HepG2 (cell line): ENCODE results near the gene PDE1C.

Experiments
- ATAD3A ChIP-seq: sonication (generic); formaldehyde crosslinking; IDR thresholded peaks from 2 replicates; pipeline ENCODE4 v1.4.0; 2020; ENCODE audit warnings: missing genetic modification reagents
- FOSL2 ChIP-seq: sonication (generic); formaldehyde crosslinking; IDR thresholded peaks from 2 replicates; pipeline ENCODE4 v1.4.0; 2020; ENCODE audit warnings: missing genetic modification reagents
- JUN ChIP-seq: sonication (generic); formaldehyde crosslinking; IDR thresholded peaks from 2 replicates; pipeline ENCODE4 v1.4.0; 2020; ENCODE audit warnings: mild to moderate bottlenecking, missing genetic modification reagents
- KLF13 ChIP-seq: sonication (generic); formaldehyde crosslinking; IDR thresholded peaks from 2 replicates; pipeline ENCODE4 v1.4.0; 2020; ENCODE audit warnings: mild to moderate bottlenecking, missing genetic modification reagents
- RFX3 ChIP-seq: IDR thresholded peaks from 2 replicates; pipeline ENCODE4 v1.6.1; 2016; ENCODE audit warnings: missing biosample characterization, missing genetic modification reagents
- RNF2 ChIP-seq: fragments of 450-650 bp; conservative IDR thresholded peaks from 2 replicates; pipeline ENCODE4 v1.6.1; 2016; ENCODE audit warnings: low read depth
- SP1 ChIP-seq, 2 experiments: fragments of 450-650 bp in 1 of 2; sonication (generic) in 1 of 2; formaldehyde crosslinking in 1 of 2; IDR thresholded peaks; 2 replicates each; pipeline versions ENCODE4 v1.4.0 to v1.6.1; 2016 to 2020; ENCODE audit warnings: missing genetic modification reagents in 1 of 2
- TF ChIP-seq, protein P1 (sequence below): fragments of 450-650 bp; IDR thresholded peaks from 2 replicates; pipeline ENCODE4 v1.6.1; 2017; ENCODE audit warnings: mild to moderate bottlenecking
- TF ChIP-seq, protein P2 (sequence below): sonication (generic); formaldehyde crosslinking; IDR thresholded peaks from 2 replicates; pipeline ENCODE4 v1.8.0; 2022; ENCODE audit warnings: missing genetic modification reagents, mild to moderate bottlenecking, moderate library complexity, borderline replicate concordance

DNA sequence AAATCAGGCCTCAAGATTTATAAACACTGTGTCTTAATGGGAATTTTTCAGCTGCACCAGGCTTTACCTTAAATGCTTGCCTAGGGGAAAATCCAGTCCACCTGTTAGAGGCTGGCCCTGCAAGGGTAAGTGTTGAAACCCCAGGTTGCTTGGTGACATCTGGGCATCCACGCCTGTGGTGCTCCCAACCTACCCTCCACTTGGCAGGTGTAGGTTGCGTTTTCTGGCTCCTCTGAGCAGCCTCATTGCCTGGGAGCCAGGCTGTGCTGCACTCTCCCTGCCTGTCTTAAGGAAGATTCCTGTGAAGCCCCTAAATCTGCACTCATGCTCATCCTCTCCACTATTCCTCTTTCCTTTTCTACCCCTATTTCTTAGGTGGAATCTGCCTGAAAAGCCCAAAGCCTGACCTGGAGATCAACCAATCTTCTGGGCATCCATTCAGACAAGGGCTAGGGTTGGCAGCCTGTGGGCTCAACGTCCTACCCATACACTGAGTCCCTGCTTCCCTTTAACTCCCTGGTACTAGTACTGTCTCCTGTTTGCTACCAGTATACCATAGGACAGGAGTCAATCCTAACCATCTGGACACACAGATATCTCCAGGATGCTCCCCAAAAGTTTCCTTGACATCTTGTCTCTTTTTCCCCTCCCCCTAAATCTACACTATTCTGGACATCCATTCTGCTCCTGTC lies 150.4 kb downstream of the PDE1C start:
- no peak for TF ChIP-seq FOSL2 (CRISPR knock-in tag)
- no peak for TF ChIP-seq RNF2
- no peak for TF ChIP-seq SP1 (IDR thresholded peaks at IDR 0.05)
- no peak for TF ChIP-seq SP1 (CRISPR knock-in tag; IDR thresholded peaks at IDR 0.05)
- TF ChIP-seq, protein P1, sequence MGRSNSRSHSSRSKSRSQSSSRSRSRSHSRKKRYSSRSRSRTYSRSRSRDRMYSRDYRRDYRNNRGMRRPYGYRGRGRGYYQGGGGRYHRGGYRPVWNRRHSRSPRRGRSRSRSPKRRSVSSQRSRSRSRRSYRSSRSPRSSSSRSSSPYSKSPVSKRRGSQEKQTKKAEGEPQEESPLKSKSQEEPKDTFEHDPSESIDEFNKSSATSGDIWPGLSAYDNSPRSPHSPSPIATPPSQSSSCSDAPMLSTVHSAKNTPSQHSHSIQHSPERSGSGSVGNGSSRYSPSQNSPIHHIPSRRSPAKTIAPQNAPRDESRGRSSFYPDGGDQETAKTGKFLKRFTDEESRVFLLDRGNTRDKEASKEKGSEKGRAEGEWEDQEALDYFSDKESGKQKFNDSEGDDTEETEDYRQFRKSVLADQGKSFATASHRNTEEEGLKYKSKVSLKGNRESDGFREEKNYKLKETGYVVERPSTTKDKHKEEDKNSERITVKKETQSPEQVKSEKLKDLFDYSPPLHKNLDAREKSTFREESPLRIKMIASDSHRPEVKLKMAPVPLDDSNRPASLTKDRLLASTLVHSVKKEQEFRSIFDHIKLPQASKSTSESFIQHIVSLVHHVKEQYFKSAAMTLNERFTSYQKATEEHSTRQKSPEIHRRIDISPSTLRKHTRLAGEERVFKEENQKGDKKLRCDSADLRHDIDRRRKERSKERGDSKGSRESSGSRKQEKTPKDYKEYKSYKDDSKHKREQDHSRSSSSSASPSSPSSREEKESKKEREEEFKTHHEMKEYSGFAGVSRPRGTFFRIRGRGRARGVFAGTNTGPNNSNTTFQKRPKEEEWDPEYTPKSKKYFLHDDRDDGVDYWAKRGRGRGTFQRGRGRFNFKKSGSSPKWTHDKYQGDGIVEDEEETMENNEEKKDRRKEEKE, result no peak
- no peak for TF ChIP-seq KLF13 (CRISPR knock-in tag)
- TF ChIP-seq, protein P2, sequence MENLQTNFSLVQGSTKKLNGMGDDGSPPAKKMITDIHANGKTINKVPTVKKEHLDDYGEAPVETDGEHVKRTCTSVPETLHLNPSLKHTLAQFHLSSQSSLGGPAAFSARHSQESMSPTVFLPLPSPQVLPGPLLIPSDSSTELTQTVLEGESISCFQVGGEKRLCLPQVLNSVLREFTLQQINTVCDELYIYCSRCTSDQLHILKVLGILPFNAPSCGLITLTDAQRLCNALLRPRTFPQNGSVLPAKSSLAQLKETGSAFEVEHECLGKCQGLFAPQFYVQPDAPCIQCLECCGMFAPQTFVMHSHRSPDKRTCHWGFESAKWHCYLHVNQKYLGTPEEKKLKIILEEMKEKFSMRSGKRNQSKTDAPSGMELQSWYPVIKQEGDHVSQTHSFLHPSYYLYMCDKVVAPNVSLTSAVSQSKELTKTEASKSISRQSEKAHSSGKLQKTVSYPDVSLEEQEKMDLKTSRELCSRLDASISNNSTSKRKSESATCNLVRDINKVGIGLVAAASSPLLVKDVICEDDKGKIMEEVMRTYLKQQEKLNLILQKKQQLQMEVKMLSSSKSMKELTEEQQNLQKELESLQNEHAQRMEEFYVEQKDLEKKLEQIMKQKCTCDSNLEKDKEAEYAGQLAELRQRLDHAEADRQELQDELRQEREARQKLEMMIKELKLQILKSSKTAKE (CRISPR knock-in tag), result no peak
- no peak for TF ChIP-seq JUN (CRISPR knock-in tag)
- no peak for TF ChIP-seq RFX3 (CRISPR knock-in tag)
- TF ChIP-seq ATAD3A, result no peak
